ENCODE results near the gene PPP1R2B.

The PPP1R2B gene

DNA sequence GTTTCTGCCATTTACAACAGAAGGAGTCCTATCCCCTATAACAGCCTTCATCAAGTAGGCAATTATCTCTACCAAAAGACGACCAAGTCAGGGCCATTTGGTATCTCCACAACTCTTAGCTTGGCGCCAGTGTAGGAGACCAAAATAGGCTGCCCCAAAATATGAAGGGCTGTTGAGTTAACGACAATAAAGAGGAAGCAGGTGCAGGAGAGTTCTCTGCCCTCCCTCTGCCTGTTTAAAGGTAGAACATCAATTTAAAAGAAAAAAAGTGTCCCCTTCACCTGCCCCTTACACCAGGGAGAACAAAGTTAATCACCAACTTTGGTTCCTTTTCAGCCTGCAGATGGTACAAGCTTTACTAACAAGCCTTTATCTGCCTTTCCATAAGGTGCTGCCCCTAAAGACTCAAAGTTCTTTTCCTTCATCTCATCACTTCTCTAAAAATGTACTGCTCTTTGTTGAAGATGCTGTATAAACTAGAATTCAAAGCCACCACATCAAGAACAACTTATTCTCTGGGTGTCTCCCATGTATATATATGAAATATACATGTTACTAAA is 33.3 kb downstream of the PPP1R2B start:
- no peak for DNase-seq

DNA sequence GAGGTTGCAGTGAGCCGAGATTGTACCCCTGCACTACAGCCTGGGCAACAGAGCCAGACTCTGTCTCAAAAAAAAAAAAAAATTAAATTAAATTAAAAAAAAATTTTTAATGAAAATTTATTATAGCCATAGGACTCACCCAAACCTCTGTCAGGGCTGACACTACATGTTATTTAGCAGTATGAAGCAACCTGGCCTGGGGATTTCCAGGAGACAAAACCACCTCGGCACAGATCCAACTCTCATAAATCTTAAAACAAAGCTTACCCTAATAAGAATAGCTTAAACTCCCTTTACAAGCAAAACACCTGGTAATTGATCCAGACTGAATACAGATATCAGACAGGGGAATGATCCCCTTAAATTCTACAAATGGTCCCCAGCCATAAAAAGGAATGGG is 38.4 kb downstream of the PPP1R2B start:
- no peak for DNase-seq

DNA sequence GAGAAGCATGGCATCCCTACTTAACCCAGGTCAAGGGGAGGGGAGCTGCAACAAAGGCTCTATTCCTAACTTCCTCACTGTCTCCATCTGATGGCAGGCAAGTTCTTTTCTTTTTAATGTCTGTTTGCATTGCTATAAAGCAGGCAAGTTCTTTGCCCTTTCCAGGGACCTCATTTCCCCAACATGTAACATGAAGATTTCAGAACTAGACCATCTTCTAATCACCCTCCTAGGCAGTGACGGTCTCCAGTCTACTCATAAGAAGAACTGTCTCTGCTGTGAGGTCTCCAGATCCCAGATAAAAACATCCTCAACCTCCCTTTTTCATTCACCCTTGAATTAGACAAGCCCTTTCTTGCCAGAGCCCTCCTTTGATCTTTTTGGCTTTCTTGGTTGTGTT is 42.1 kb downstream of the PPP1R2B start:
- DNase-seq, result no peak

DNA sequence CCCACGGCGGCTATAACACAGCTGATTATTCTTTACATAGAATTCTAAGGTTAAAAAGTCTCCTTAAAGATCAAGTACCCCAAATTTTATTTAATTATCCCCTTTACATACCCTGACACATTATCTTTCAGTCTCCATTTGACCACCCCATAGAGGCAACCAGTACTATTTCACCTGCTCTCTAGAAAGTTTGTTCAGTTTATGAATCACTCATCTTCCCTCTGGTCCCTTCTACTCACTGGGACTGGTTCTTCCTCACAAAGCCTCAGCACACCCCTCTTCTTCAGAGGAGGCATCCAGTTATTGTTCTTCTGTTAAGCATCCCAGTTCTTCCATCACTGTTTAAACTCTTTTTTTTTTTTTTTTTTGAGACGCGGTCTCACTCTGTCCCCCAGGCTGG is 42.8 kb downstream of the PPP1R2B start:
- no peak for DNase-seq

DNA sequence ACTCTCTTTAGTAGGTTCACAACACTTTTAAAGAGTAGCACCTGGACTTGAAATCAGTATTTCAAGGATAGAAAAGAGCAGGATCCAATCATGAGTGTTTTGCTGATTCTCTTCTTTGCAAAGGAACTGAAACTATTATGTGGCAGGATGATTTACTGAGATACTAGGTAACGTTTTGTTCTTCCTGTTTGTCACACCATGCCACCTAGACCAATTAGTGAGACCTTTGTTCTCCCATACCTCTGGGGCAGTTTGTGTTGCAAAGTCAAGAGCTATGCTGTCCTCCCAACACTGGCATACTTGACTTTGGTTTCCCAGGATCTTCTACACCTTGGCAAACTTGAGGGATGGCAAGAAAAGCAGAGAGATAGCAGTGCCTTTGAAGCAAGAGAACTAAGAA is 43.4 kb downstream of the PPP1R2B start:
- no peak for DNase-seq

DNA sequence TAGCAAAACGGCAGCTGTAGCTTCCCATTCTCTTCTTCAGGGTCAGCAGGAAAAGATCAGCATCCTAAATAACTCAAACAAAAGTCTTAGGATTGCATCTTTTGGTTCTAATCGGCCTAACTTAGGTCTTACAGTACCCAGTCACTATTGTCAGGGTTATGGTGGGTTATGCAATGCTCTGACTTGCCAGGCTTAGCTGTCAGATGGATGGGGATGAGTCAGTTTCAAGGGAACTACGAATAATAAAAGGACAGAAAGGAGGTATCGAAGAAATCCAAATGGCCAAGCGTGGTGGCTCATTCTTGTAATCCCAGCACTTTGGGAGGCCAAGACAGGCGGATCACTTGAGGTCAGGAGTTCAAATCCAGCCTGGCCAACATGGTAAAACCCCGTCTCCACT is 46.5 kb downstream of the PPP1R2B start:
- no peak for DNase-seq
